Testis (tissue), 3 donors: ENCODE results near the gene HNRNPA2B1. TPM values are rescaled to one million over a fixed set of nuclear protein-coding genes. Genes with fewer than 3 reads are reported as not detected.
"Not testable (repeated sequence)": the region's sequence is repeated elsewhere in the genome, so short reads cannot be mapped to it uniquely, and the experiment has no call there.

ENCODE experiments used
- DNase-seq: peaks from one replicate; pipeline ENCODE4 v3.0.0-alpha.2; 2019
- H3K27ac ChIP-seq, 2 donors: fragments of 200-600 bp; sonication (generic); one replicate each; pipeline ENCODE4 v1.5.1; 2019
- H3K27me3 ChIP-seq: fragments of 200-600 bp; sonication (generic); one replicate; pipeline ENCODE4 v1.5.1; 2019
- H3K36me3 ChIP-seq: fragments of 200-600 bp; sonication (generic); one replicate; pipeline ENCODE4 v1.5.1; 2017; ENCODE audit warnings: low read depth; ENCODE audit errors: missing control alignments
- H3K4me1 ChIP-seq: fragments of 200-600 bp; sonication (generic); one replicate; pipeline ENCODE4 v1.5.1; 2019
- H3K4me3 ChIP-seq, 2 donors: fragments of 200-600 bp; sonication (generic); one replicate each; pipeline ENCODE4 v1.5.1; 2017 to 2019
- H3K9me3 ChIP-seq: fragments of 200-600 bp; sonication (generic); one replicate; pipeline ENCODE4 v1.5.1; 2017
- POLR2A ChIP-seq: fragments of 450-650 bp; IDR thresholded peaks from one replicate; pipeline ENCODE4 v1.6.1; 2017; ENCODE audit warnings: antibody characterized with exemption, mild to moderate bottlenecking, moderate library complexity
- WGBS, 2 donors: methylation state at CpG; one replicate each; pipeline ENCODE4 v1.1.5; 2018; 5-methylcytosine and 5-hydroxymethylcytosine counted together
- intact Hi-C: fragments of 100-400 bp; cut with DNase I; formaldehyde crosslinking; loops from one replicate; pipeline ENCODE4 v1.15.1; 2023; ENCODE audit warnings: low total_unique reads
- polyA plus RNA-seq: library from polyadenylated mRNA; stranded (reverse); fragments of 350-450 nt; fragmentation: Illumina TruSeq; extraction: RNeasy Lipid Tissue Mini Kit (QIAGEN cat#74804); gene quantifications from one replicate; pipeline ENCODE4 v1.2.3, GENCODE V29; 2014; ENCODE audit warnings: low read depth, low replicate concordance; ENCODE audit not compliant: insufficient read depth
- total RNA-seq, 2 donors: library from RNA; depleted of rRNA; stranded (reverse); fragments of >200 nt; gene quantifications; one replicate each; pipeline ENCODE4 v1.2.3, GENCODE V29; 2016
- TF ChIP-seq, protein P1 (sequence below), 3 experiments: fragments of 450-650 bp in 2 of 3; fragments of 200-600 bp in 1 of 3; sonication (generic) in 1 of 3; IDR thresholded peaks; one replicate each; pipeline ENCODE4 v1.5.1; 2016 to 2019; ENCODE audit warnings: antibody characterized with exemption in 3 of 3, mild to moderate bottlenecking in 2 of 3, moderate library complexity in 1 of 3

Gene HNRNPA2B1
- total and polyA plus RNA-seq, 3 donors from 2014 or later: 343 to 659 (median 372) TPM

GRCh38 chr7:26155531-26156375 is 44.8 kb downstream of the HNRNPA2B1 start:
- Histone ChIP-seq H3K27ac (no peak overlapping the region), H3K36me3 (no peaks in the 10 kb centered on the region), H3K9me3 (no peaks in the 10 kb centered on the region), H3K4me1 (no peaks in the 10 kb centered on the region), H3K27me3 (no peaks in the 10 kb centered on the region), H3K4me3 (no peak overlapping the region)
- intact Hi-C loops: no loop called here
- no peak for DNase-seq
- TF ChIP-seq, protein P1, sequence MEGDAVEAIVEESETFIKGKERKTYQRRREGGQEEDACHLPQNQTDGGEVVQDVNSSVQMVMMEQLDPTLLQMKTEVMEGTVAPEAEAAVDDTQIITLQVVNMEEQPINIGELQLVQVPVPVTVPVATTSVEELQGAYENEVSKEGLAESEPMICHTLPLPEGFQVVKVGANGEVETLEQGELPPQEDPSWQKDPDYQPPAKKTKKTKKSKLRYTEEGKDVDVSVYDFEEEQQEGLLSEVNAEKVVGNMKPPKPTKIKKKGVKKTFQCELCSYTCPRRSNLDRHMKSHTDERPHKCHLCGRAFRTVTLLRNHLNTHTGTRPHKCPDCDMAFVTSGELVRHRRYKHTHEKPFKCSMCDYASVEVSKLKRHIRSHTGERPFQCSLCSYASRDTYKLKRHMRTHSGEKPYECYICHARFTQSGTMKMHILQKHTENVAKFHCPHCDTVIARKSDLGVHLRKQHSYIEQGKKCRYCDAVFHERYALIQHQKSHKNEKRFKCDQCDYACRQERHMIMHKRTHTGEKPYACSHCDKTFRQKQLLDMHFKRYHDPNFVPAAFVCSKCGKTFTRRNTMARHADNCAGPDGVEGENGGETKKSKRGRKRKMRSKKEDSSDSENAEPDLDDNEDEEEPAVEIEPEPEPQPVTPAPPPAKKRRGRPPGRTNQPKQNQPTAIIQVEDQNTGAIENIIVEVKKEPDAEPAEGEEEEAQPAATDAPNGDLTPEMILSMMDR (IDR thresholded peaks at IDR 0.05): no peak
- no peak for TF ChIP-seq POLR2A
- WGBS, 2 donors: 63 to 70% methylated on average over 8 of the region's 8 CpGs

GRCh38 chr7:26153823-26154783 is 46.4 kb downstream of the HNRNPA2B1 start:
- 54 to 74% methylated on average over 13 to 15 of the region's 15 CpGs for WGBS, 2 donors
- intact Hi-C loops: no loop called here
- Histone ChIP-seq H3K27ac (no peak overlapping the region), H3K27me3 (no peaks in the 10 kb centered on the region), H3K9me3 (no peaks in the 10 kb centered on the region), H3K36me3 (no peaks in the 10 kb centered on the region), H3K4me1 (no peaks in the 10 kb centered on the region), H3K4me3 (no peak overlapping the region)
- TF ChIP-seq POLR2A: no peak
- TF ChIP-seq, protein P1 (IDR thresholded peaks at IDR 0.05): no peak
- DNase-seq: no peak

GRCh38 chr7:26153241-26153822 is 47.2 kb downstream of the HNRNPA2B1 start:
- H3K27ac ChIP-seq: no peak overlapping the region
- H3K4me3 ChIP-seq: peak overlapping the region; percentile 50 to 62
- DNase-seq: no peak
- TF ChIP-seq, protein P1 (IDR thresholded peaks at IDR 0.05): no peak
- no peak for TF ChIP-seq POLR2A
- 23 to 32% methylated on average over 17 to 18 of the region's 18 CpGs for WGBS, 2 donors
- H3K9me3 ChIP-seq: no peaks in the 10 kb centered on the region
- intact Hi-C loops: no loop called here
- no peaks in the 10 kb centered on the region for H3K4me1 ChIP-seq
- H3K27me3 ChIP-seq: no peaks in the 10 kb centered on the region
- H3K36me3 ChIP-seq: no peaks in the 10 kb centered on the region

DNA sequence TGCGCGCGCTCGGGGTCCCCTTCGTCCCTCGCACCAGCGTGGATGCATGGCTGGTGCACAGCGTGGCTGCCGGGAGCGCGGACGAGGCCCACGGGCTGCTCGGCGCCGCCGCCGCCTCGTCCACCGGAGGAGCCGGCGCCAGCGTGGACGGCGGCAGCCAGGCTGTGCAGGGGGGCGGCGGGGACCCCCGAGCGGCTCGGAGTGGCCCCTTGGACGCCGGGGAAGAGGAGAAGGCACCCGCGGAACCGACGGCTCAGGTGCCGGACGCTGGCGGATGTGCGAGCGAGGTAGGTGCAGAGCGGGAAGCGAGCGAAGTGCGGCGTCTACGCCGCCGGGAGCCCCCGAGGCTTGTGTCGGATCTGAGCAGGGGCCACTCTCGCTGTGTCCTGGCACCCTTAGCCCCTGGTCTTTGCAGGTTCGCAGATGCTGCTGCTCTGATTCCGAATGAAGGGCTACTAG is 47.7 kb downstream of the HNRNPA2B1 start:
- 7% methylated on average over 42 of the region's 54 CpGs; no CpG with 5 or more reads in 1 of the 2 donors for WGBS, 2 donors
- H3K27me3 ChIP-seq: not testable (repeated sequence)

More for the DNA sequence above, 47.7 kb downstream of the HNRNPA2B1 start:
- H3K27ac ChIP-seq, intact Hi-C loops, H3K9me3 ChIP-seq, H3K4me1 ChIP-seq, DNase-seq, H3K36me3 ChIP-seq: not testable (repeated sequence)
- H3K4me3 ChIP-seq: peak overlapping the region; percentile 50 to 62
